CD4-positive, alpha-beta T cell (primary cell): ENCODE results near the gene TOR1B. TPM values are rescaled to one million over a fixed set of nuclear protein-coding genes. Genes with fewer than 3 reads are reported as not detected.
"Not testable (repeated sequence)": the region's sequence is repeated elsewhere in the genome, so short reads cannot be mapped to it uniquely, and the experiment has no call there.

Experiments used
- ATAC-seq: fragments of 200-7000 bp; cut with Tn5 transposase; one replicate; pipeline ENCODE4 v1.10.0; 2022; ENCODE audit warnings: mild to moderate bottlenecking; ENCODE audit not compliant: poor library complexity
- CTCF ChIA-PET: fragments of 350-600 bp; sonication (Branson Sonifier 250); formaldehyde crosslinking; loops from one replicate; lab custom pipeline; 2021; ENCODE audit warnings: antibody characterized with exemption, inconsistent platforms; lab: Charles Lee
- POLR2A ChIA-PET: fragments of 350-600 bp; sonication (Branson Sonifier 250); formaldehyde crosslinking; loops from one replicate; lab custom pipeline; 2021; ENCODE audit warnings: antibody characterized with exemption, inconsistent platforms; lab: Charles Lee
- DNase-seq, 14 experiments: peaks; one replicate each; pipeline ENCODE4 v3.0.0-alpha.2; 2013 to 2020; ENCODE audit warnings: mixed read lengths in 2 of 14
- H3K27ac ChIP-seq, 2 donors: one replicate each; pipeline versions ENCODE4 v1.5.1 to v1.7.0; 2013; ENCODE audit warnings: low read length in 2 of 2, low read depth in 1 of 2, mild to moderate bottlenecking in 1 of 2
- H3K27me3 ChIP-seq, 2 experiments: 1 replicate in 1 of 2; 2 replicates in 1 of 2; pipeline versions ENCODE4 v1.6.1 to v1.7.0; 2013; ENCODE audit warnings: low read length in 2 of 2, control low read depth in 1 of 2, mild to moderate bottlenecking in 1 of 2, moderate library complexity in 1 of 2; ENCODE audit not compliant: insufficient read depth in 2 of 2, control insufficient read depth in 1 of 2
- H3K36me3 ChIP-seq: one replicate; pipeline ENCODE4 v1.6.1; 2013; ENCODE audit warnings: low read length, control low read depth; ENCODE audit not compliant: insufficient read depth
- H3K4me1 ChIP-seq: one replicate; pipeline ENCODE4 v1.6.1; 2013; ENCODE audit warnings: low read length, control low read depth; ENCODE audit not compliant: insufficient read depth
- H3K4me3 ChIP-seq: one replicate; pipeline ENCODE4 v1.5.1; 2013; ENCODE audit warnings: mild to moderate bottlenecking, low read length, moderate library complexity
- H3K9me3 ChIP-seq, 2 experiments: 1 replicate in 1 of 2; 2 replicates in 1 of 2; pipeline versions ENCODE4 v1.6.1 to v1.7.0; 2013; ENCODE audit warnings: low read length in 2 of 2, mild to moderate bottlenecking in 2 of 2, control low read depth in 1 of 2, moderate library complexity in 1 of 2; ENCODE audit not compliant: control insufficient read depth in 1 of 2, insufficient read depth in 1 of 2
- H3K27ac Mint-ChIP-seq: one replicate; pipeline ENCODE4 v1.8.0; 2020; ENCODE audit warnings: mixed read lengths
- H3K27me3 Mint-ChIP-seq: one replicate; pipeline ENCODE4 v1.8.0; 2021; ENCODE audit warnings: mixed read lengths
- H3K36me3 Mint-ChIP-seq: one replicate; pipeline ENCODE4 v1.8.0; 2021; ENCODE audit warnings: low read depth, mixed read lengths
- H3K4me1 Mint-ChIP-seq: one replicate; pipeline ENCODE4 v1.8.0; 2021; ENCODE audit warnings: low read depth, mixed read lengths
- H3K4me3 Mint-ChIP-seq: one replicate; pipeline ENCODE4 v1.8.0; 2020; ENCODE audit warnings: mild to moderate bottlenecking, mixed read lengths
- H3K9me3 Mint-ChIP-seq: one replicate; pipeline ENCODE4 v1.8.0; 2020; ENCODE audit warnings: mixed read lengths
- intact Hi-C, 2 experiments: fragments of 100-400 bp; cut with DNase I in 1 of 2; cut with micrococcal nuclease in 1 of 2; formaldehyde crosslinking; loops; one replicate each; pipeline versions ENCODE4 v1.15.1 to v1.9.0; 2023 to 2025; cut with DNase I, micrococcal nuclease
- total RNA-seq, 174 experiments: library from RNA in 2 of 174; stranded (reverse) in 2 of 174; gene quantifications; one replicate each; pipeline ENCODE4 v1.2.3 and lab custom pipeline; 2021 to 2026
- TF ChIP-seq, protein P1 (sequence below): fragments of 200-600 bp; IDR thresholded peaks from one replicate; pipeline ENCODE4 v1.8.0; 2022; ENCODE audit warnings: antibody characterized with exemption, mild to moderate bottlenecking

The TOR1B gene
- total RNA-seq, 2 experiments from 2014 or later: 13.4 to 15.1 TPM

DNA sequence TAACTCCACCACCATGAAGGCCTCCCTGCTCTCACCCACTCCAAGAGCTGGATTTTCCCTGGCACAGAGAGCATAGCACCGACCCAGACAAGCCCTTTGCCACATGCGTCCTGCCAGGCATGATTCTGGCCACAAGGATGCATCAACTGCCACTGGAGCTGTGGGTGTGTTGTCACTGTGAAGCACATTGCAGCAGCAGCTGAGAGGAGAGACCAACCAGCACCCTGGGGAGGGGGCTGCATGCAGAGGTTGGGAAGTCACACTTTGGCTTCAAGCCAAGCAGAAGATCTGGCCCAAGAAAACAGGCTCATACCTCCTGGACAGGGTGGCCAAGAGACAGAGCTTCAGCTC is 27.6 kb upstream of the TOR1B start:
- H3K27ac ChIP-seq: no peak overlapping the region
- TF ChIP-seq, protein P1, sequence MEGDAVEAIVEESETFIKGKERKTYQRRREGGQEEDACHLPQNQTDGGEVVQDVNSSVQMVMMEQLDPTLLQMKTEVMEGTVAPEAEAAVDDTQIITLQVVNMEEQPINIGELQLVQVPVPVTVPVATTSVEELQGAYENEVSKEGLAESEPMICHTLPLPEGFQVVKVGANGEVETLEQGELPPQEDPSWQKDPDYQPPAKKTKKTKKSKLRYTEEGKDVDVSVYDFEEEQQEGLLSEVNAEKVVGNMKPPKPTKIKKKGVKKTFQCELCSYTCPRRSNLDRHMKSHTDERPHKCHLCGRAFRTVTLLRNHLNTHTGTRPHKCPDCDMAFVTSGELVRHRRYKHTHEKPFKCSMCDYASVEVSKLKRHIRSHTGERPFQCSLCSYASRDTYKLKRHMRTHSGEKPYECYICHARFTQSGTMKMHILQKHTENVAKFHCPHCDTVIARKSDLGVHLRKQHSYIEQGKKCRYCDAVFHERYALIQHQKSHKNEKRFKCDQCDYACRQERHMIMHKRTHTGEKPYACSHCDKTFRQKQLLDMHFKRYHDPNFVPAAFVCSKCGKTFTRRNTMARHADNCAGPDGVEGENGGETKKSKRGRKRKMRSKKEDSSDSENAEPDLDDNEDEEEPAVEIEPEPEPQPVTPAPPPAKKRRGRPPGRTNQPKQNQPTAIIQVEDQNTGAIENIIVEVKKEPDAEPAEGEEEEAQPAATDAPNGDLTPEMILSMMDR: no peak
- no peak overlapping the region for H3K4me3 Mint-ChIP-seq

DNA sequence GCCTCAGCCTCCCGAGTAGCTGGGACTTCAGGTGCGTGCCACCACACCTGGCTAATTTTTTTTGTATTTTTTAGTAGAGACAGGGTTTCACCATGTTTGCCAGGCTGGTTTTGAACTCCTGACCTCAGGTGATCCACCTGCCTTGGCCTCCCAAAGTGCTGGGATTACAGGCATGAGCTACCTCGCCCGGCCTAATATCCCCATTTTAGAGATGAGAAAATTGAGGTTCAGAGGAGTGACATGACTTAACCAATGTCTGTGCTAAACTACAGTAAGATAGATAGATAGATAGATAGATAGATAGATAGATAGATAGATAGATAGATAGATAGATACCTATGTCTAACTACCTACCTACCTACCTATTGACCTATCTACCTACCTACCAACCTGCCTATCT is 26.9 kb upstream of the TOR1B start:
- H3K27me3 Mint-ChIP-seq: peaks cover 13% of the 10 kb centered on the region
- H3K27ac Mint-ChIP-seq, POLR2A ChIA-PET: not testable (repeated sequence)

More for the DNA sequence above, 27.6 kb upstream of the TOR1B start:
- H3K4me3 ChIP-seq: no peak overlapping the region
- peaks cover 9% of the 10 kb centered on the region for H3K4me1 ChIP-seq
- peaks cover 5 to 11% of the 10 kb centered on the region in 2 experiments for H3K27me3 ChIP-seq
- CTCF ChIA-PET: interaction anchor here (2.2 kb wide), 1 partner anchor 38 kb away, joined by 6 read pairs; no protein-coding TSS in a partner anchor
- intact Hi-C loops: no loop called here
- H3K36me3 Mint-ChIP-seq: no peaks in the 10 kb centered on the region
- no peaks in the 10 kb centered on the region for H3K36me3 ChIP-seq
- POLR2A ChIA-PET: no interaction called here
- DNase-seq: no peak
- ATAC-seq: no peak
- H3K9me3 Mint-ChIP-seq: no peaks in the 10 kb centered on the region
- peaks cover 13% of the 10 kb centered on the region for H3K27me3 Mint-ChIP-seq
- H3K27ac Mint-ChIP-seq: no peak overlapping the region
- peaks cover 9% of the 10 kb centered on the region for H3K4me1 Mint-ChIP-seq
- H3K9me3 ChIP-seq: no peaks in the 10 kb centered on the region

GRCh38 chr9:129776566-129776937 is 26.4 kb upstream of the TOR1B start:
- H3K27me3 ChIP-seq: peaks cover 5 to 11% of the 10 kb centered on the region in 2 experiments
- ATAC-seq (no peak), DNase-seq (no peak)
- Mint-ChIP-seq H3K4me1 (peaks cover 9% of the 10 kb centered on the region), H3K27ac (no peak overlapping the region), H3K9me3 (no peaks in the 10 kb centered on the region), H3K36me3 (no peaks in the 10 kb centered on the region), H3K4me3 (no peak overlapping the region), H3K27me3 (peaks cover 13% of the 10 kb centered on the region)
- POLR2A ChIA-PET: no interaction called here
- no peak overlapping the region for H3K4me3 ChIP-seq
- no peaks in the 10 kb centered on the region for H3K9me3 ChIP-seq
- intact Hi-C loops: no loop called here
- TF ChIP-seq, protein P1: no peak
- CTCF ChIA-PET: interaction anchor here (0.9 to 2.2 kb wide), 2 partner anchors 39 to 50 kb away, joined by 3 to 6 read pairs; no protein-coding TSS in a partner anchor
- H3K4me1 ChIP-seq: peaks cover 9% of the 10 kb centered on the region
- H3K36me3 ChIP-seq: no peaks in the 10 kb centered on the region
- no peak overlapping the region for H3K27ac ChIP-seq

More for the DNA sequence above, 26.9 kb upstream of the TOR1B start:
- H3K9me3 Mint-ChIP-seq, H3K9me3 ChIP-seq, H3K4me3 Mint-ChIP-seq, H3K36me3 Mint-ChIP-seq, intact Hi-C loops, DNase-seq, ATAC-seq, H3K4me1 ChIP-seq, H3K36me3 ChIP-seq, H3K27ac ChIP-seq, H3K4me1 Mint-ChIP-seq, H3K4me3 ChIP-seq: not testable (repeated sequence)
- H3K27me3 ChIP-seq: peaks cover 5 to 11% of the 10 kb centered on the region in 2 experiments
- CTCF ChIA-PET: interaction anchor here (2.2 kb wide), 1 partner anchor 38 kb away, joined by 6 read pairs; no protein-coding TSS in a partner anchor
